ENCODE results near the gene SPECC1L.
"Not testable (repeated sequence)": the region's sequence is repeated elsewhere in the genome, so short reads cannot be mapped to it uniquely, and the experiment has no call there.

Gene SPECC1L

DNA sequence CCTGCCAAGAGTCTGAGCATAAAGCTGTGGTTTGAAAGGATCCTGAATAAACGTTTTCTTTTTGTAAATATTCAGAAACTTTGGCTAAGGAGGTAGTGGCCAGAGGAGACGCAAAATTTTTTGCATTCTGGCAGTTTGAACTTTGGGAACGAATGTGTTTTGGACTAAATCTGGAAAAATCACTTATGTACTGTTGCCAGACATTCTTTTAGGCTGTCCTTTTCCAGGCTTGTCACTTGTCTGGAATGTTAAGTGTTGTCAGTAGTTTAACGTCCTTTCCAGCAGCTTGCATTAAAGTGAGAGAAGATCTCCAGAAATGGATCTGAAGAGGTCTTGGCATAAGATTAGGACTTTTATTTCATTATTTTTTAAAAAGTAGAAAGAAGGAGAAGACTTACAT is 18.5 kb downstream of the SPECC1L start:
- DNase-seq, result no peak

DNA sequence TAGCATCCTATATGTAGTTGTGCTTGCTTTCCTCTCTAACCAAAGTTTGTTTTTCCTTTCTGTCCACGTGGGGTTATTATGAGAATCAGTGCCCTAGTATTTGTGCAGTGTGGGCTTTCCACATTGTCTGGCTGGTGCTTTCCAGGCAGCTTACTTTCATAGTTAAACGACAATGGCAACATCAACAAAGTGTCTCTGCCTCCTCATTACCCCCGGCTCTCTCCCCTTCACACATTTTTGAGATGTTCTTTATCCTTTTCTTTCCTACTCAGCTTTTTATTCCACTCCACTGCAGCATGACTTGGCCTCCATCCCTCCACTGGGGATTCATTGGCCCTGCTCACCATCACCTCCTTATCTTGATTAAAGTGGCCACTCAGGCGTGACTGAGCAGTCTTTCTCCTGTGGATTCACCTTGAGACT is 19.1 kb downstream of the SPECC1L start:
- DNase-seq, result peak in 1 of 14 donors; percentile 20

DNA sequence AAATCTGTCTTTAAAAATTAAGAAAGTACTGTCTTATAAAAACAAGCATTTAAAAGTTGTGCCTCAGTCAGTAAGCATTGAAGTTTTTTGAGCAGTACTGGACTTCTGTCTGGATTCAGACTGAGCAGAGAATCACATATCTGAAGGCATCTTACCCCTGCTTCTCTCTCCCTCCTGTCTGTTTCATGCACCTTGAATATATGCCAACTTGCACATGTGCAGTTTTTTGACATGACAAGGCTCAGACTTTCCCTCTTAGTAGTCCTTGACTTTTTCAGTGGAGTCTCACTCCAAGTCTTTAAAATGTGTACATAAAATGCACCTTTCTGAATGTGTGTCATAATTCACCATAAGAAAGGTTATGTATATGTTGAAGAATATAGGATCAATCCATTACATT is 19.8 kb downstream of the SPECC1L start:
- DNase-seq, result no peak

DNA sequence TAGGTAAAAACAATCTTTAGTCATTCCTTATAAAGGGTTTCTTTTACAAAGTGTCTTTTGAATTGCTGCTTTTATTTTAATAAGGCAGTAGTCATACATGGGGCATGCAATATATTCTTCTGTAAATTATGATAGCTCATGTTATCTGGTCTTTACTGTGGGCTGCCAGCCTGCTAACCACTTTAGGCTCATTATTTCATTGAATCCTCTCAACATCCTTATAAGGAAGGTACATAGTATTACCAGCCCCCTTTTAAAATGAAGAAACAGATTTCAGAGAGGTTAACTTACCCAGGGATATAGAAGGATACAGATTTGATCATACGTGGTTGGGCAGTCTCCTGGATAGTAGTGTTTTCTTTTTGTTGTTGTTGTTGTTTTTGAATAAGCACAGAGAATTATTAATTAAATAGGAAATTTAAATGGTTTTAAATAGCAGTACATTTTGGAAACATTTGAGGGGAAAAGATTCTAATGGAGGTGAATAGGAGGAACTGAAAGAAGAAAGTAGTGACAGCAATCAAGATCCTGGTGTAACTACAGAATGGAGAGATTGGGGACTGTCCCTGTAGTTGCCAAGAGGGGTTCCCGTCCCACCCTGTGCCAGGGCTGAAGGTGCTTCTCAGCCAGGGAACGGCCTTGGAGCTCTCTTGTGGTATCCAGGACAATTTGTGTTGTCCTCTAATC is 21.0 kb downstream of the SPECC1L start:
- no peak for DNase-seq

DNA sequence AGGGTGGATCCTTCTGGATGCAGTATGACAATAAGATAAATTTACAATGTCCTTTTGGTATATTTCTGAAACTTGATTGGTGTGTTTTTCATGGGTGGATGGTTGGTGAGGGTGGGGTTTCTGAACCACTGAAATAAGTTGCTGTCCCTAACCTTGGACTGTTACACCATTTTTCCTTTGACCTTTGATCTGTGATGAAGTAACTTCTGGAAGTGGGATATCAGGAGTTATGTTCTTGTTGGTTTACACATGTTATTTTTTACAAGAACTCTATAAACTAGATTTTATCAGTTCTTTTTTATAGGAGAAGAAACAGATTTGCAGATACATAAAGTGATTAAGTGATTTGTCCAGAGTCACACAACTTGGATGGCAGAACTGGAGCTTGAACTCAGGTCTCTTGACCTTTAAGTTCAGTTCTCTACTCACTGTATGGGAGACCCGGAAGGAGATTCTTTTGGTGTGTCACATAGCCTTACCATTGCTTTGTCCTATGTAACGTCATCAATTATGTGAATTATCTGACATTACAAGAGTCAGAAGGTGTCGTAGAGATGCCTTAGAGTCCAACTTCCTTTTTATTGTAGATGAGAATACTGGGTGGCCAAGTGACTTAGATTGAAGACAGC is 21.7 kb downstream of the SPECC1L start:
- not testable (repeated sequence) for DNase-seq

DNA sequence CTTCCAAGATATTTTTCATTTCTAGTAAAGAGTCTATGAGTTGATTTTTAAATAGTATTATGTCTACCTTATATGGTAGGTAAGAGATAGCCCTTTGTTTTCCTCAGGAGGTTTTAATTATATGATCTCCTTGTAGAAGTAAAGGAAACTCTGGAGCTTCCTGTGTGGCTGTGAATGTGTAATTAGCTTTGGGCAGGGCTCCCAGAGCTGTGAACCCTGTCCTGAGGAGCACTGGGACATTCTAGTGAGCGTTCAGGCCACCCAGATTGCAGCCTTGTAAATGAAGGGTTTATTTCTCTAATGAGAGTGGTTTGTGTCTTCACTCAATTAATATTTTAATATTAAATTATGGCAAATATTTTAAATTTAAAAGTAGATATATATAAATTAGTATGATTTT is 24.3 kb downstream of the SPECC1L start:
- DNase-seq, result not testable (repeated sequence)

DNA sequence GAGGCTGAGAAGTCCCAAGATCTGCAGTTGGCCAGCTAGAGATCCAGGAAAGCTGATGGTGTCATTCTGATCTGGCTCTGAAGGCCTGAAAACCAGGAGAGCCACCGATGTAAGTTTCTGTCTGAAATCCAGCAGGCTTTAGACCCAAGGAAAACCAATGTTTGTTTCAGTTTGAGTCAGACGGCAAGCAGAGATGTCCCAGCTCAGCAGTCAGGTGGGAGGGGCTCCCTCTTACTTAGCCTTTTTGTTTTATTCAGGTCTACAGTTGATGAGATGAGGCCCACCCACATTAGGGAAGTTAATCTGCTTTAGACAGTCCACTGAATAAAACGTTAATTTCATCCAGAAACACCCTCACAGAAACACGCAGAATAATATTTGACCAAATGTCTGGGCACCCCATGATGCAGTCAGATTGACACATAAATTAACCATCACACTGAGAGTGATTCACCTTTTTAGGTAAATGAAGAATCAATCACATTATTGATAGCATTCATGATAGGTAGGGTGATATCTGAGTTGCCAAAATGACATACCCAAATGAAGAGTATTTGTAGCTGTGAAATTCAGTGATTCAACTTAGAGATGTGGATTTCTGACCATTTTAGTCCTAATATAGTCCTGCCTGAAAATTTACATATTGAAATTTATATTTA is 28.0 kb downstream of the SPECC1L start:
- not testable (repeated sequence) for DNase-seq

DNA sequence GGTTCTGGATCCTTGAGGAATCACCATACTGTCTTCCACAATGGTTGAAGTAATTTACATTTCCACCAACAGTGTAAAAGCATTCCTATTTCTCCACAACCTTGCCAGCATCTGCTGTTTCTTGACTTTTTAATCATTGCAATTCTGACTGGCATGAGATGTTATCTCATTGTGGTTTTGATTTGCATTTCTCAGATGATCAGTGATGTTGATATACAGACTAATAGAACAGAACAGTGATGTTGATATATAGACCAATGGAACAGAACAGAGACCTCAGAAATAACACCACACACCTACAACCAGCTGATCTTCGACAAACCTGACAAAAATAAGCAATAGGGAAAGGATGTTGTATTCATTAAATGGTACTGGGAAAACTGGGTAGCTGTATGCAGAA is 29.9 kb downstream of the SPECC1L start:
- DNase-seq, result not testable (repeated sequence)

DNA sequence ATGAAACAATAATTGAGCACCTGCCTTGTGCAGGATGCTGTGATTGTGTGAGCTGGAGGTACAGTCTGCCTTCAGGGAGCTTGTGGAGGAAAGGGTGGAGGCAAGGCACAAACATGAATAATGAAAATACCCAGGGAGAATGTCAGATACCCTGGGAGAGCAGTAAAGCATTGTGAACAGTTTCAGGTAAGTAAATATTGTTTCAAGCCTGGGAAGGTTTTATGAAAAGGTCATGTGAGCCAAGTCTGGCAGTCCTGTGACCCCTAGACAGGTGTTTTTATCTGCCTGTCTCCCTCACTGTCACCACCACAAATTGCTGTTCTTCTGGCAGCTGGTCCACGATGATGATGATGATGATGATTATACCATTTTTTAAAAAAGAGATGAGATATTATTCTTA is 32.0 kb downstream of the SPECC1L start:
- no peak for DNase-seq

DNA sequence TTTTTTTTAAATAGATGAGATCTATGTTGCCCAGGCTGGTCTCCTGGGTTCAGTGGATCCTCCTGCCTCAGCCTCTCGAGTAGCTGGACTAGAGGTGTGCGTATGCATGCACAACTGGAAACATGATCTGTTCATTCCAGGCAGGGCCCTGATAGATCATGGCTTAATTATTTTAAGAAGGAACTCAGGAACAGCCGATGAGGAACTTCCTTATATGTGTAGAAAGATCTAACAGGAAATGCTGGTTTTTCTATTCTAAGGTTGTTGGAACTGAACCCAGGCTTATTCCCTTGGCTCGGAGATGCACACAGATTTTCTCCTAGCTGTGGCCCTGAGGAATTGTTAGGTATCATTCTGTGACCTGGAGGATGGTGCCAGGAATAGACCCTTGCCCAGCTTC is 32.4 kb downstream of the SPECC1L start:
- DNase-seq, result no peak

DNA sequence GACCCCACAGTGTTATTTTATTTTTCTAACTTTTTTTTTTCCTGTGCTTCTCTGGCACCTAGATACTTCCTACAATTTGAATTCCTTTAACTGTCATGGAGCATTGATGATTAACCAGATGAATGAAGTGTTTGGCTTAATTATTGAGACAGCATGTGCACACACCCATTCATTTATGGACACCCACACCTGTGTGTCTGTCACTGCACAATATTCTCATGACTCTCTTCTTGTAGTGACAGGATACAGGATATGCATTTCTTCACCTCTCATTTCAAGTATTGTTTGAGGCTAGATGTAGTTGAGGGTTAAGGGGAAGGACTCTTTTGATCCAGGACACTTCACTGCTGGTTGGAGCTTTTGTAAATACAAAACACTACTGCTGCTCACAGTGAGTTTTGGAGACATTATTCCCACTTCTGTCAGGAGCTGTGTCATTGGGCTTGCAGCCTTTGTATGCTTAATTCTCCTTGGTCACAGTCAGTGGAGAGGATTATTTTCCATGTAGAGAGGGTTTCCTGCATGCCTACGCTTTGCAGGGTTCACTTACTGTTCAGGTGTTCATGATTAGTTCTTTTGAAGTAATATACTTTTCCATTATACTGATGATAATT is 33.5 kb downstream of the SPECC1L start:
- no peak for DNase-seq

DNA sequence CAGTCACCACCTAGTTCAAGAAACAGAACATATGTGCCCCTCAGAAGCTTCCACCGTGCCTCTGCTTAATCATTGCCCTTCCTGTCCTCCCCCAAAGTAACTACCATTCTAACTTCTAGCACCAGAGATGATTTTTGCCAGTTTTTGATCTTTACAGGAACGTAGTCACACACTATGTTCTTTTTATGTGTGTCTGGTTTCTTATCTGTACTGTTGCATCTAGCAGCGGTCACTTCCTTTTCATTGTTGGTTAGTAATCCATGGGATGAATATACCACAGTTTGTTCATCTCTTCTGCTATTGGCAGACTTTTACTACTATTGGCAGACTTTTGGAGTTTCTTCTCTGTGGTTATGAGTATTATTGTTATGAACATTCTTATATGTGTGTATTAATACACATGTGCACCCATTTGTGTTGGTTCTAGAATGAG is 34.6 kb downstream of the SPECC1L start:
- no peak for DNase-seq

DNA sequence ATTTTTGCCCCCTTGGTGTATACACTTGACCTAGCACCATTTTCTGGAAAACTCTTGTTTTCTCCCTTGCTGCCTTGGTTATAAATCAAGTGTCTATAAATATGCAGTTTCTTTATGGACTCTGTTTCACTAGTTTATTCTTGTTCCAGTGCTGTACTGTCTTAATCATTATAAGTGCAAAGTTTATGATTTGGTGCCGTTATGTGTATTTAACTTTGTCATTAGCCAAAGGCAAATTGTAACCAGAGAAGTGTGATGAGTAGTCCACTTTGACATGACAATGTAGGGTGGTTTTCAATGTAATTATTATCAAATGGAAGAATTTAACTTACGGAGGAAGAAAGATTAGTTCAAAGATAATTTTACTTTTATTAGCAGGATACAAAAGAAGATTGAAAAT is 40.3 kb downstream of the SPECC1L start:
- no peak for DNase-seq

DNA sequence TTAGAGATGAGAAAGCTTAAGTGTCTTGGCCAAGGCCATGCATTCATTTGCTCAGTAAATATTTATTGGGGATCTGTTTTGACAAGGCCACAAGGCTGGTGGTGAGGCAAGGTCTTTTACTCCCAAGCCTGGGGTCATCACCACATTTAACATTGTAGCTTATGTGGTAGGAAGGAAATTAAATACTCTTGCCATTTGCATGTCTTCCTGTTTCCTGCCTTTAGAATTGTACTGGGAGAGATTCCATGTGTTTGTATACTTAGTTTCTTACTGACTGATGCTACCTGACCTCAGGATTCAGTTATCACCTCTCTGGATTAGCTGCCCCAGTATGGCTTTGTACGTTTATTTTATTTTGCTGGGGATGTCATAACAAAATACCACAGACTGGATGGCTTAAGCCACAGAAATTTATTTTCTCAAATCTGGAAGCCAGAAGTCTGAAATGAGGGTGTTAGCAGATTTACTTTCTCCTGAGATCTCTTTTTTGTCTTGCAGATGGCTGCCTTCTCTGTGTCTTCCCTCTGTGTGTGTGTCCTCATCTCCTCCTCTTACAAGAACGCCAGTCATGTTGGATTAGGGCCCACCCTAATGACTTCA is 44.8 kb downstream of the SPECC1L start:
- no peak for DNase-seq

DNA sequence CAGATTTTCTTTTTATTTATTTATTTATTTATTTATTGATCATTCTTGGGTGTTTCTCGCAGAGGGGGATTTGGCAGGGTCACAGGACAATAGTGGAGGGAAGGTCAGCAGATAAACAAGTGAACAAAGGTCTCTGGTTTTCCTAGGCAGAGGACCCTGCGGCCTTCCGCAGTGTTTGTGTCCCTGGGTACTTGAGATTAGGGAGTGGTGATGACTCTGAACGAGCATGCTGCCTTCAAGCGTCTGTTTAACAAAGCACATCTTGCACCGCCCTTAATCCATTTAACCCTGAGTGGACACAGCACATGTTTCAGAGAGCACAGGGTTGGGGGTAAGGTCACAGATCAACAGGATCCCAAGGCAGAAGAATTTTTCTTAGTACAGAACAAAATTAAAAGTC is 45.6 kb downstream of the SPECC1L start:
- DNase-seq, result not testable (repeated sequence)

DNA sequence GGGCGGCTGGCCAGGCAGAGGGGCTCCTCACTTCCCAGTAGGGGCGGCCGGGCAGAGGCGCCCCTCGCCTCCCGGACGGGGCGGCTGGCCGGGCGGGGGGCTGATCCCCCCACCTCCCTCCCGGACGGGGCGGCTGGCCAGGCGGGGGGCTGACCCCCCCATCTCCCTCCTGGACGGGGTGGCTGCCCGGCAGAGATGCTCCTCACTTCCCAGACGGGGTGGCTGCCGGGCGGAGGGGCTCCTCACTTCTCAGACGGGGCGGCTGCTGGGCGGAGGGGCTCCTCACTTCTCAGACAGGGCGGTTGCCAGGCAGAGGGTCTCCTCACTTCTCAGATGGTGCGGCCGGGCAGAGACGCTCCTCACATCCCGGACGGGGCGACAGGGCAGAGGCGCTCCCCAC is 46.9 kb downstream of the SPECC1L start:
- DNase-seq, result not testable (repeated sequence)

DNA sequence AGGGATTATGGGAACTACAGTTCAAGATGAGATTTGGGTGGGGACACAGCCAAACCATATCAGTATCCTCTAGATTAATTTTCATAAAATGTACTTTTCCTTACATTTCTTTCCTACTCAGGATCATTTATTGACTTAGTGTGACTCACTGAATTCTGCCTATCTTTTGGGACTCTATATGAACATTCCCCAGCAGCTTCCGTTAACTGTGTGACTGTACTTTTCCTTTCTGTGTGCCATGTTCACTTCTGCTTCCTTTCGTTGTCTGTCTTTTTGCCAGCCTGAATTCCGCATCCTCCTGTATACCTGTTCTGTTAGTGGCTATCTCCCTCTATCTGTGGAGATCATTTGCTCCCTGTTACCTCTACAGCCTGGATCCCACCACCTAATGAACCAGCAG is 48.8 kb downstream of the SPECC1L start:
- no peak for DNase-seq

DNA sequence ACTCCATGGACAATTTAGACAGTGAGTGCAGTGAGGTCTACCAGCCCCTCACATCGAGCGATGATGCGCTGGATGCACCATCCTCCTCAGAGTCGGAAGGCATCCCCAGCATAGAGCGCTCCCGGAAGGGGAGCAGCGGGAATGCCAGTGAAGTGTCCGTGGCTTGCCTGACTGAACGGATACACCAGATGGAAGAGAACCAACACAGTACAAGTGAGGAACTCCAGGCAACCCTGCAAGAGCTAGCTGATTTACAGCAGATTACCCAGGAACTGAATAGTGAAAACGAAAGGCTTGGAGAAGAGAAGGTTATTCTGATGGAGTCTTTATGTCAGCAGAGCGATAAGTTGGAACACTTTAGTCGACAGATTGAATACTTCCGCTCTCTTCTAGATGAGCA is 51.4 kb downstream of the SPECC1L start:
- DNase-seq, result peak in 2 of 14 donors; percentile 9 to 54

DNA sequence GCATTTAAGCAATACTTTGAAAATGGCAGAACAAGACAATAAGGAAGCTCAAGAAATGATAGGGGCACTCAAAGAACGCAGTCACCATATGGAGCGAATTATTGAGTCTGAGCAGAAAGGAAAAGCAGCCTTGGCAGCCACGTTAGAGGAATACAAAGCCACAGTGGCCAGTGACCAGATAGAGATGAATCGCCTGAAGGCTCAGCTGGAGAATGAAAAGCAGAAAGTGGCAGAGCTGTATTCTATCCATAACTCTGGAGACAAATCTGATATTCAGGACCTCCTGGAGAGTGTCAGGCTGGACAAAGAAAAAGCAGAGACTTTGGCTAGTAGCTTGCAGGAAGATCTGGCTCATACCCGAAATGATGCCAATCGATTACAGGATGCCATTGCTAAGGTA is 51.9 kb downstream of the SPECC1L start:
- DNase-seq, result no peak

DNA sequence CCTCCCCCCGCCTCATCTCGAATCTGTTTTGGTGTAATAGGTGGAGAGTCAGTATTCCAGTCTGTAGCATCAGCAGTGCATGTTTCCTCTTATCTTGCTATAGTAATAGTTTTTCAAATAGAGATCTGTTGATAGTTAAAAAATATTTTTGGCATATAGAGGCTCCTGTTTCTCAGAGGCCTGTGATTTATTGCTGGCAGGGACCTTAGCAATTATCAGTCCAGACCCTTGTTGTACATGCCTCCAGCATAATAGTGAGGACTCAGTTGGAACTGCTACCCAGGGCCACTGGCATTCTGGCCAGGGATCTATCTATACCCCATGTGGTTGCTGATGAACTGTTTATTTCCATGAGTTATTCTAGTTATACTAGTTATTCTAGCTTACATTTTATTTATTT is 52.6 kb downstream of the SPECC1L start:
- DNase-seq, result no peak

DNA sequence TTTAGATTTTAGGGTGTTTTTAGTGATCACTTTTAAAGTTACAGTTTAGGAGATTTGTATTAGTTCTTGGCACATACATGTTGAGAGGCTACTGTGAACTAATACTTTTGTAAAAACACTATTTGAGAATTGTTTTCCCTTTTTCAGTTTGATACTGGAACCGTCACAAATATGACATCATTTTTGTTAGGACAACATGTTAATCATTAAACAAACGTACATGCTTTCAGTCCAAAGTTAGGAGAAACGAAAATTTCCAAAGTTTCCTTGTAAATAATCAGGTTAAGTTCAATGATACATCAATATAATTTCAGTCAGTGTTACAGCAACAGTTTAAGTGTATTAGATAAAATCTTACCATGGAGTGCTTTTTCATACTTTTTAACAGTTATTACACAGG is 53.1 kb downstream of the SPECC1L start:
- DNase-seq, result no peak

DNA sequence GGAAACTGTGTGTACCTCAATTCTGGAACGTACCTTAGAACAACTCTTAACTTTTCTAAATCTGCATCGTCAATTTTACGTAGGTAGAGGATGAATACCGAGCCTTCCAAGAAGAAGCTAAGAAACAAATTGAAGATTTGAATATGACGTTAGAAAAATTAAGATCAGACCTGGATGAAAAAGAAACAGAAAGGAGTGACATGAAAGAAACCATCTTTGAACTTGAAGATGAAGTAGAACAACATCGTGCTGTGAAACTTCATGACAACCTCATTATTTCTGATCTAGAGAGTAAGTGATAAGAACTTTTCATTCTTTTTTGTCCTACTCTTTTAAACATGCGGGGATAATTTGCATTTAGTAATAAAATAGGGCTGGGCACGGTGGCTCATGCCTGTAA is 53.5 kb downstream of the SPECC1L start:
- no peak for DNase-seq

All from C1 segment of cervical spinal cord (tissue), 14 donors.